B cell (primary cell): Measurements from ENCODE around the gene CCDC87. TPM values are rescaled to one million over a fixed set of nuclear protein-coding genes. Genes with fewer than 3 reads are reported as not detected.

Experiments used
- ATAC-seq: fragments of 200-7000 bp; cut with Tn5 transposase; one replicate; pipeline ENCODE4 v1.10.0; 2021; ENCODE audit warnings: low read depth, mild to moderate bottlenecking, moderate number of reproducible peaks, moderate library complexity
- CTCF ChIA-PET: fragments of 350-600 bp; sonication (Branson Sonifier 250); formaldehyde crosslinking; loops from one replicate; lab custom pipeline; 2021; ENCODE audit warnings: antibody characterized with exemption, inconsistent platforms; lab: Charles Lee
- POLR2A ChIA-PET: fragments of 350-600 bp; sonication (Branson Sonifier 250); formaldehyde crosslinking; loops from one replicate; lab custom pipeline; 2021; ENCODE audit warnings: antibody characterized with exemption; lab: Charles Lee
- DNase-seq: peaks from one replicate; pipeline ENCODE4 v3.0.0; 2013
- H2AFZ ChIP-seq: 2 replicates; pipeline ENCODE4 v1.6.1; 2012; ENCODE audit warnings: mild to moderate bottlenecking, low read depth, low read length; ENCODE audit not compliant: insufficient read depth, poor library complexity, severe bottlenecking
- H3K27ac ChIP-seq, 2 donors: 1 replicate in 1 of 2; 2 replicates in 1 of 2; pipeline ENCODE4 v1.5.1; 2012 to 2013; ENCODE audit warnings: low read length in 2 of 2, mild to moderate bottlenecking in 2 of 2, moderate library complexity in 1 of 2
- H3K27me3 ChIP-seq, 4 experiments: fragments of 200-600 bp in 1 of 4; sonication (generic) in 1 of 4; replicated peaks in 1 of 4; 1 replicate in 2 of 4; 2 replicates in 2 of 4; pipeline versions ENCODE4 v1.6.1 to v1.7.0; 2013 to 2016; ENCODE audit warnings: low read length in 3 of 4, mild to moderate bottlenecking in 2 of 4, mixed read lengths in 1 of 4, moderate library complexity in 1 of 4; ENCODE audit not compliant: insufficient read depth in 4 of 4, control insufficient read depth in 3 of 4; ENCODE audit errors: control extremely low read depth in 1 of 4
- H3K36me3 ChIP-seq, 2 experiments: replicated peaks in 1 of 2; 1 replicate in 1 of 2; 2 replicates in 1 of 2; pipeline versions ENCODE4 v1.6.1 to v1.7.1; 2013; ENCODE audit warnings: low read length in 1 of 2; ENCODE audit not compliant: insufficient read depth in 2 of 2, control insufficient read depth in 1 of 2; ENCODE audit errors: control extremely low read depth in 1 of 2, extremely low read depth in 1 of 2
- H3K4me1 ChIP-seq, 2 donors: fragments of 200-600 bp in 1 of 2; sonication (generic) in 1 of 2; 1 replicate in 1 of 2; 2 replicates in 1 of 2; pipeline versions ENCODE4 v1.5.1 to v1.6.1; 2013 to 2017; ENCODE audit warnings: low read length in 2 of 2; ENCODE audit not compliant: control insufficient read depth in 2 of 2, insufficient read depth in 2 of 2
- H3K4me2 ChIP-seq: replicated peaks from 2 replicates; pipeline ENCODE3; 2012; ENCODE audit warnings: mild to moderate bottlenecking, low read depth, low read length; ENCODE audit not compliant: poor library complexity, severe bottlenecking
- H3K4me3 ChIP-seq, 5 experiments: fragments of 200-600 bp in 1 of 5; sonication (generic) in 1 of 5; 1 replicate in 3 of 5; 2 replicates in 2 of 5; pipeline versions ENCODE4 v1.5.1 to v1.7.0; 2011 to 2016; ENCODE audit warnings: low read length in 4 of 5, mild to moderate bottlenecking in 4 of 5, low read depth in 2 of 5, control low read depth in 1 of 5, moderate library complexity in 1 of 5; ENCODE audit not compliant: insufficient read depth in 1 of 5; ENCODE audit errors: control extremely low read depth in 1 of 5, extremely low read depth in 1 of 5
- H3K79me2 ChIP-seq: fragments of 200-600 bp; sonication (generic); one replicate; pipeline ENCODE4 v1.6.0; 2016; ENCODE audit warnings: low read length; ENCODE audit not compliant: control insufficient read depth, insufficient read depth
- H3K9ac ChIP-seq: fragments of 200-600 bp; sonication (generic); 2 replicates; pipeline ENCODE4 v1.6.1; 2017; ENCODE audit warnings: mild to moderate bottlenecking, low read length, moderate library complexity
- H3K9me3 ChIP-seq, 3 donors: one replicate each; pipeline versions ENCODE4 v1.6.1 to v1.7.1; 2013; ENCODE audit warnings: low read length in 2 of 3; ENCODE audit not compliant: control insufficient read depth in 2 of 3, insufficient read depth in 1 of 3; ENCODE audit errors: control extremely low read depth in 1 of 3
- H4K20me1 ChIP-seq: 2 replicates; pipeline ENCODE4 v1.6.0; 2012; ENCODE audit warnings: mild to moderate bottlenecking, low read length; ENCODE audit not compliant: insufficient read depth, control insufficient read depth, poor library complexity, severe bottlenecking
- H3K27ac Mint-ChIP-seq: one replicate; pipeline ENCODE4 v1.8.0; 2021; ENCODE audit warnings: mixed read lengths
- H3K27me3 Mint-ChIP-seq: one replicate; pipeline ENCODE4 v1.8.0; 2021; ENCODE audit warnings: mixed read lengths
- H3K4me1 Mint-ChIP-seq: one replicate; pipeline ENCODE4 v1.8.0; 2021; ENCODE audit warnings: mixed read lengths
- H3K4me3 Mint-ChIP-seq: one replicate; pipeline ENCODE4 v1.8.0; 2021; ENCODE audit warnings: mixed read lengths
- H3K9me3 Mint-ChIP-seq: one replicate; pipeline ENCODE4 v1.8.0; 2022; ENCODE audit warnings: mixed read lengths; ENCODE audit not compliant: insufficient read depth
- CTCF ChIP-seq: fragments of 200-600 bp; IDR thresholded peaks from one replicate; pipeline ENCODE4 v1.8.0; 2022; ENCODE audit warnings: antibody characterized with exemption, mild to moderate bottlenecking
- EZH2 ChIP-seq: IDR thresholded peaks from 2 replicates; pipeline ENCODE4 v1.6.1; 2012; ENCODE audit warnings: borderline replicate concordance, low read depth, mild to moderate bottlenecking, moderate library complexity, low read length; ENCODE audit not compliant: insufficient read depth, poor library complexity, severe bottlenecking
- WGBS: methylation state at CpG from one replicate; pipeline ENCODE4 v1.1.5; 2013; ENCODE audit warnings: missing lambda C conversion rate; ENCODE audit not compliant: insufficient coverage; 5-methylcytosine and 5-hydroxymethylcytosine counted together
- intact Hi-C: fragments of 100-400 bp; cut with micrococcal nuclease; formaldehyde crosslinking; loops from one replicate; pipeline ENCODE4 v1.10.0; 2022
- polyA plus RNA-seq: library from polyadenylated mRNA; depleted of rRNA; stranded (reverse); fragments of >200 nt; gene quantifications from 2 replicates; pipeline ENCODE4 v1.2.3, GENCODE V29; 2012
- total RNA-seq, 2 donors: library from RNA; stranded (reverse); fragments of 120-200 nt in 1 of 2; gene quantifications; 1 replicate in 1 of 2; 2 replicates in 1 of 2; pipeline versions ENCODE4 v1.2.3 to v1.2.4, GENCODE V29; 2013 to 2022

The CCDC87 gene
- total and polyA plus RNA-seq, 2 donors (not counting 1 experiment from before 2014, with no cell fraction given): 0.39 TPM; not detected in 1

DNA sequence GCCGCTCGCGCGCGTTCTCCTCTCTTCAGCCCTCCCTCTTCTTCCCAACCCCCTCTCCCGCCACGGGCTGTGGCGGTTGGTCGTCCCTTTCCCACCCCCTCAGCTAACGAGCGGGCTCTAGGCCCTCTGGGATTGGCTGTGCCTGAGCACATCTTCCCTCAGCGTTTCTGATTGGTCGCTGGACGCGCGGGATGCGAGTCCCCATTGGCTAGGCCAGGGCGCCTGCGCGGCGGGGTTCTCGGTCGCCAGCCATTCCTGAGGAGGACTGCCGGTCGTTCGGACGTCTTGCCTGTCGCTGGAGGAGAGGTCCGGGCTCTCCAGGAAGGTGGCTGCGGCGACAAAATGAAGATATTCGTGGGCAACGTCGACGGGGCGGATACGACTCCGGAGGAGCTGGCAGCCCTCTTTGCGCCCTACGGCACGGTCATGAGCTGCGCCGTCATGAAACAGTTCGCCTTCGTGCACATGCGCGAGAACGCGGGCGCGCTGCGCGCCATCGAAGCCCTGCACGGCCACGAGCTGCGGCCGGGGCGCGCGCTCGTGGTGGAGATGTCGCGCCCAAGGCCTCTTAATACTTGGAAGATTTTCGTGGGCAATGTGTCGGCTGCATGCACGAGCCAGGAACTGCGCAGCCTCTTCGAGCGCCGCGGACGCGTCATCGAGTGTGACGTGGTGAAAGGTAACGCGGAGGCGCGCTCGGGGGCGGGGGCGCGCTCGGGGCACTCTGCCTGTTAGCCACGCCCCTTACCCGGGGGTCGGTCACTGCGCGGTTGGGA, 23.7 kb upstream of the CCDC87 start, which contains the start of gene RBM14:
RBM14 (plus strand) TSS at position 252 of the 776 bp plus-strand sequence; CDS start at position 343, 91 bp downstream.
- under 1% methylated on average over 90 of the region's 90 CpGs for WGBS
- intact Hi-C loops: loop anchor here (1.0 to 2.0 kb wide), 6 partner anchors 8 to 70 kb away; partner anchors contain the start of genes ACTN3, CCDC87, CCS and RBM4
- Histone ChIP-seq H3K79me2 (peaks cover 93% of the 10 kb centered on the region), H3K9me3 (no peaks in the 10 kb centered on the region), H3K4me3 (peak within 1 kb of the TSS; percentile 75 to 97 (median 94)), H3K9ac (peak within 1 kb of the TSS; percentile 91), H3K36me3 (peaks cover 0 to 20% of the 10 kb centered on the region in 2 experiments), H3K4me2 (peak within 1 kb of the TSS; percentile 99), H2AFZ (peak within 1 kb of the TSS; percentile 96), H3K27me3 (no peaks in the 10 kb centered on the region), H3K27ac (peak within 1 kb of the TSS; percentile 85 to 90), H3K4me1 (peaks cover 53 to 65% of the 10 kb centered on the region in 2 donors), H4K20me1 (peaks cover 43% of the 10 kb centered on the region)
- peak; percentile 89 for ATAC-seq
- Mint-ChIP-seq H3K4me1 (peaks cover 59% of the 10 kb centered on the region), H3K27me3 (no peaks in the 10 kb centered on the region), H3K4me3 (peak within 1 kb of the TSS; percentile 99), H3K9me3 (no peaks in the 10 kb centered on the region), H3K27ac (peak within 1 kb of the TSS; percentile 99)
- ChIA-PET CTCF (interaction anchor here (1.0 to 4.5 kb wide), 9 partner anchors 10 to 61 kb away, joined by 3 to 32 read pairs (median 6); partner anchors contain the start of genes CCDC87, CCS, CTSF and RBM4), POLR2A (interaction anchor here (0.6 to 5.2 kb wide), 14 partner anchors 7 to 1241 kb away, joined by 3 to 53 read pairs (median 6); partner anchors contain the start of genes CCDC87, CCS, RBM4 and RBM4B)
- peak; percentile 99 for DNase-seq
- TF ChIP-seq EZH2 (no peak), CTCF (no peak)
